Stimulated activated CD4-positive, alpha-beta T cell treated with anti-CD3 and anti-CD28 coated beads, Interleukin-4, amount 100 ng/mL, for 1 hour (primary cell): ENCODE results near the gene HABP2.

Experiments
- DNase-seq: peaks from one replicate; pipeline ENCODE4 v3.0.0-alpha.2; 2020

The HABP2 gene

DNA sequence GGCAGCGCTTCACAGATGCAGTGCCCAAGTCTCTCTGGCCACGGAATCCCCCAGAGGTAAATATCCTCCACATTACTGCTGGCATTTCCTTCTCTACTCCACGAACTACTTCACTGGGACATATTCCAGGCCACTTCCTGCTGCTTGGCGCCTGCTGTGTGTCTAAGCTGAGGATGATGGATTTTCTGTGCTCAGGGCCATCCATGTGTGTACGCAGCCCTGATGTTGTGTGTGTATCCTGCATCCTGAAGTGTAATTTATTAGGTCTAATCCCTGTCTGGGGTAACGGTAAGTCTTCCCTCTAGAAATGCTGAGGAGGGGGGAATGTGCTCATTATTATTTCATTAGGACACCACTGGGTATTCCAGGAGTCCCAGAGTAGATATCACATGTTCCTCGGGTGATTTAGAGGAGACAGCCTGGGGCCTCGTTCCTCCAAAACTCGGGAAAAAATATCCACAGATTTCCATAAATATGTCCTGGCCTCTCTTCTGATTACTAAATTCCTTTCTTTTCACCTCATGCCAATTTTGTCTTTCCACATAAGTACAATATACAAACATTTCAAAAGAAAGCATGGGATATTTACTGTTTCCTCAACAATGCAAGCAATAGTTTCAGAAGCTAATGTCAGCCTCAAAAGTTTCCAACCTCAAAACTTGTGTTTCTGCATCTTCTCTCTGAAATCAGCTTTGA lies 25.5 kb upstream of the HABP2 start:
- no peak for DNase-seq

- no peak for DNase-seq
These were observed 24.0 kb upstream of the HABP2 start for GRCh38 chr10:113528876-113529275.

DNA sequence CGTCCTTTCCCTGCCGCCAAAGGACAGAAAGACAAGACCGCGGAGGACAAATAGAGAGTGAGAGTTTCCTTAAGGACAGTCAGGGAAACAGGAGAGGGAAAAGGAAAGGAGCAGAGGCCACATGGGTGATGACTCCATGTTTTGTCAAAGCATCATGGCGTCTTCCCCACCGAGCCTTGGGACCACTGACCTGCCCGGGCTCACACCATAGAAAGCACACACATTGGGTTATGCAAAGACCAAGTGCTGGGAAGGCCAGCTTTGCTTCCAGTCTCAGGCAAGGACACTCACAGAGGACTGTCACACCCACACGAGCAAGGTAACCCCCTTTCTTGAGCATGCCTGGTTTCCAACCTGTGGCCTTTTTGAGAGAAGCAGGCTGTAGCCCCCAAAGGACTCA lies 23.3 kb upstream of the HABP2 start:
- DNase-seq = no peak

GRCh38 chr10:113530476-113530875 lies 22.4 kb upstream of the HABP2 start:
- no peak for DNase-seq

DNA sequence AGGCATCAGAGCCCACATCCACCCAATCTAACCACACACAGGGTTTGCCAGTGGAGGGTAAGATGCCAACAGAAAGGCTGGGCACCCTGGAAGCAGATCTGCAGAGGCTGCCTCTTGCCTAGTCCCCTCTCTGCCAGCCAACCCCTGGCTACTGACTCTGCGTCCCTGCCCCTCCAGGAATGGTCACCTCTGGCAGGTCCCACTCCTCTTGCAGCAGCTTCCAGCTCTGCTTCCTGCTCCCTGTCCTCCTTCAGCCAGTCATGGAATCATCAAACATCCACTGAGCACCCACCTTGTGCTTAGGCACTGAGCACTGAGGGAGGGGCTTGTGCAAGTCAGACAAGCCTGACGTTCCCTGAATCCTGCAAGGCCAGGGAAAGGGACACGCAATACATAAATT lies 20.1 kb upstream of the HABP2 start:
- DNase-seq = no peak

- DNase-seq = no peak
These were observed 19.1 kb upstream of the HABP2 start for GRCh38 chr10:113533801-113534200.

DNA sequence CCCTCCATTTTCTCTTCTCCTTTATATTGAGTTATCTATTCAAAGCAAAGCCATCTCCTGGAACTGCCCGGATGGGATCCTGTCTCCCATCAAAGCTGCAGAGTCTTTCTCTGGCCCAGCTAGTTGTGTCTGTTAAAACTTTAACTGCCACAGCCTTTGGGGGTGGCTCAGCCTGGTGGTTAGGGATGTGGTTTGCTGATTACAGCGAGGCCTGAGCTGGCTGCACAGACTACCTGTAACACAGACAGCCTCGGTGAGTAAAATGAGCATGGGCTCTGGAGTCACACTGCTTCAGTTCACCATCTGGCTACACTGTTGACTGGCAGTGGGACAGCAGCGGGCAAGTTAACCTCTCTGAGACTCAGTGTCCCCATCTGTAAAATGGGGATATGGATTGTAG lies 18.4 kb upstream of the HABP2 start:
- DNase-seq = no peak

DNA sequence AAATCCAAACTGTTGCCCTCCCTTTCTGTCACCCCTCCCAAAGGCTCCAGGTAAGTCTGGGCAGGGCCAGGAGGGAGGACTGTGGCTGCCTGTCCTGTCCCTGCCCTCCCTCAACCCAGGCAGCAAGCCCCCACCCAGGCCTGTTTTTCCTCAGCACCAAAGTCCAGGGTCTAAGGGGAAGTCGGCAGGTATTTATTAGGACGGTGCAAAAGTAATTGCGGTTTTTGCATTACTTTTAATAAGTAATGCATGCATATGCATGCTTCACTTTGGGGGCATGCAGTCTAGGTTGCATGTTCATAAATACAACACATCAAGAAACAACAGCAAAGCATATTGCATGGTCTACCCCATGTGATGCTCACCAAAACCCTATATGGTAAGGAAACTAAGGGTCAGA lies 15.2 kb upstream of the HABP2 start:
- no peak for DNase-seq

DNA sequence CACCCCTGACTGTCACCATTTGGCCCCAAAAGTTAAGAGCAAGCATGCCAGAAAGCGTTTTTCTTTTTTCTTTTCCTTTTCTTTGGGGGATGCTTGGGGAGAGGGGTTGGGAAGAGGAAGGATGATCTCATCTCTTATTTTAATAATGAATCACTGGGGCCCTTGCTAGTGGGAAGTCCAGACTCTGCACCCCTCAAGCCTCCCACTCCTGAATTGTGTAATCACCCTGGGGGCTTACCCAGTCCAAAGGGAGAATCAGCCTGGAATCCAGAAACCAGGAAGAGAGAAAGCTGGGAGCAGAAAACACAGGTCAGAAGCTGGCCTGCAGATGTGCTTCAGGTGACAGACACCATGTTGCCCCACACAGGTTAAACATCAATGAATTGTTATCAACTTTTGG lies 14.7 kb upstream of the HABP2 start:
- no peak for DNase-seq

GRCh38 chr10:113539789-113540188 lies 13.1 kb upstream of the HABP2 start:
- DNase-seq = no peak

DNA sequence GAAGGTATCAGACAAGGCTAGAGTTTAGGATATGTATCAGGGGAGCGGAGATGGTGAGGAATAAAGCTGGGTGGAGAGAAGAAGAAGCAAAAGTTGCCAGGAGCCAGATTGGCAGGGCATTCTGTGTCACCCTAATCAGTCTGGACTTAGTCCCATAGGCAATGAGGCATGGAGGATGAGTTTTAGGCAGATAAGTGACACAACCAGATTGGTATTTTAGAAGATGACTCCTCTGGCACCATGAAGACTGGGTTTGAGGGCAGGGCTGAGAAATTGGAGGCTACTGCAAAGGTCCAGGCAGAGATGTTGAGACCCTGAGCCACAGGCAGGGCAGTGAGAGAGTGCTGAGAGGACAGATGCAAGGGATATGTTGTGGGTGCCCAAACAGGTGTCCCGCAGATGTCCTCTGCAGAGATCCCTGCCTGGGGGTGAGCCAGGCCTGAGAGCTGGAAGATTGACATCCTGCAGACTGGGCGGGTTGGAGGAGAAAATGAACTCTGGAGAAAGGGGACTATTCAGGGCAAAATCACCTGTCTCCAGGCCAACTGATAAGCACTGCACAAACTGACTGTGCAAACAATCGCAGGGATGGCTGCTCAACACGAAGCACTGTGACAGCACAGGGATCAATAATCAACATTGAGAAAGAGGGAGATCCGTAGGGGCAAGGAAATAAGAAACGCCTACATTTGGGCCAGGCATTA lies 11.9 kb upstream of the HABP2 start:
- no peak for DNase-seq

DNA sequence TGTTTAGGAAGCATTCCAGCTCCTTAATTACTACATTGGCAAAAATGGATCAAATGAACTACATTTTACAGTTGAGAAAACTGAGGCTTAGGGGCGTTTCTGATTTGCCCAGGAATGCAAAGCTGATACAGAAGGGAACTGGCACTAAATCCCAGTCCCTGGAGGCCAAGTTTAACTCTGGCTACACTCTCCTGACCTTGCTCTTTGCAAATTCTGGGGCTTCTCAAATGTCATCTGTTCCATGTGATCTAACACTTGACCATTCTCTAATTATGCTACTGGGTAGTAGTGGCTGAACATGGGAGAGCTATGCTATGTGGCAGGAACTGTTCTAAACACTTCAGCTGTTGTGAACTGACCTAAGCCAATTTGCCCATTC lies 11.3 kb upstream of the HABP2 start:
- no peak for DNase-seq

- DNase-seq = no peak
These were observed 9.5 kb upstream of the HABP2 start for GRCh38 chr10:113543107-113543955.

GRCh38 chr10:113544392-113544791 lies 8.5 kb upstream of the HABP2 start:
- DNase-seq = no peak

GRCh38 chr10:113547426-113547825 lies 5.4 kb upstream of the HABP2 start:
- no peak for DNase-seq

- DNase-seq = no peak
These were observed 3.0 kb upstream of the HABP2 start for GRCh38 chr10:113549856-113550255.

DNA sequence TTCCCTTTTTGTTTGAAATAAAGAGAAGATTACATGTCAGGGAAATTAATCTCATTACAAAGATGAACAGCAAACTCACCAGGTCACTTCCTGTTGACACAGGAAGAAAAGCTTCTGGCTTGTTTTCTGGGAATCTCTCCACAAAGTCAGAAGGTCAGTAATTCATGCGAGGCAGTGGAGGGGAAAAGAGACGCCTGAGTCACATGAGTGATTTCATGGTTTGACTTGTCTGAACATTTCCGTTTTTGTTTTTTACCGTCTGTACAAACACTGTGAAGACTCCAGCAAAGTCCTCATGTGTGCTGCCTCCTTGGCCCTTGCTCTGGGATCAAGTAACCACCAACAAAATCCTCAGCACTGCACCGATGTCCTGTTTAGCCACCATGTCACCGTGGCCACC lies 2.5 kb upstream of the HABP2 start:
- no peak for DNase-seq

- DNase-seq = no peak
These were observed 839 bp upstream of the HABP2 start for GRCh38 chr10:113552014-113552413.

DNA sequence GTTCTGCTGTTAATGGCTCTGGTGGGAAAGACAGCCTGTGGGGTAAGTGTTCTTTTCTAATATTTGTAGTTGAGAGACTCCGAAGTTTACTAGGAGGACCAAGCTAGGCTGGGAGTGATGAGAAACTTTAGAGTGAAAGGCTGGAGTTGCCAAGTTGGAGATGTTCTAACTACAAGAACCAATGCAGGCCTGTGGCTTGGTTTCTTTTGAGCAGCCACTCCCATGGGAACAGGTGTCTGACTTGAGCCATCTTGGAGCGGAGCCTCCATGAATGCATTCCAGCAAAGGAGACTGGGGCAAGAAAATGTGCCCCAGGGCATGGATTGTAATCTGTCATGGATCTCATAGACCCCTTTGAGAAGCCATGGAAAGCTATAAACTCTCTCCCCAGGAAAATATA lies 296 bp downstream of the HABP2 start:
- DNase-seq = no peak

GRCh38 chr10:113554214-113554613 lies 1.4 kb downstream of the HABP2 start:
- no peak for DNase-seq

GRCh38 chr10:113555245-113555644 lies 2.4 kb downstream of the HABP2 start:
- no peak for DNase-seq

- no peak for DNase-seq
These were observed 2.9 kb downstream of the HABP2 start for GRCh38 chr10:113555751-113556150.

GRCh38 chr10:113557424-113557862 lies 4.6 kb downstream of the HABP2 start:
- no peak for DNase-seq

DNA sequence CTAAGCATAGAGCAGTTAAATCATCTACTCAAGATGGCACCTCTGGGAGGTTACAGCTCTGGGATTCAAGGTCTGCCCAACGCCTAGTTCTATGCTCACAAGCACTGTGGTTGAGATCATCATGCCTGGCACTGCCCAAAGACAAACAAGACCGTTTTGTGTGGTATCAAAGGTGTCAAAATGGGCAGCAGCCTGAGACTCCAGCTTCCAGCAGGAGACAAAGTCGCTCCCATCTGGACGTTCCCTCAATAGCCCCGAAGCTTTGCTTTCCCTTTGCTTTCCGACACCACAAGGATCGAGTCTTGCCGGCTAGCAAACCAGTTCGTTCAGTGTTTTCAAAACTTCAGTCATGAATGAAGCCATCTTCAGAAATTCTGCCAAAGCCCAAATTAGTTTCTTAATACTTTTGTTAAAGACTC lies 5.1 kb downstream of the HABP2 start:
- no peak for DNase-seq
